ENCODE results near the gene IL15RA.

DNA sequence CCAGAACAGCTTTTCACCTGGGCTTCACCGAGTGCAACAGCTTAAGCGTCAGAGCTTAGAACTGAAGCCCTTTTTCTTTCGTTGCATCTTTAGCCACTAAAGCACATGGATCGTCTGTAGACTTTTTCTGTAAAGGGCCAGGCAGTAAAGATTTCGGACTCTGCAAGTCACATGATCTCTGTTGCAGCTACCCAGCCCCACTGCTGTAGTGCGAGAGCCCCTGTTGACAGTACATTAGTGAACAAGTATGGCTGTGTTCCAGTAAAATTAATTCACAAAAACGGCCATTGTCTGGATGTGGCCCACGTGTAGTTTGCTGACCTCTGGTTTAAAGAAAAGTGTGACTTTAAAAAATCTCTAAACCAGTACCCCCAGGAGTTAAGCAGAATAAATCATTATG, 47.9 kb downstream of the IL15RA start:
- TF ChIP-seq, protein P1, sequence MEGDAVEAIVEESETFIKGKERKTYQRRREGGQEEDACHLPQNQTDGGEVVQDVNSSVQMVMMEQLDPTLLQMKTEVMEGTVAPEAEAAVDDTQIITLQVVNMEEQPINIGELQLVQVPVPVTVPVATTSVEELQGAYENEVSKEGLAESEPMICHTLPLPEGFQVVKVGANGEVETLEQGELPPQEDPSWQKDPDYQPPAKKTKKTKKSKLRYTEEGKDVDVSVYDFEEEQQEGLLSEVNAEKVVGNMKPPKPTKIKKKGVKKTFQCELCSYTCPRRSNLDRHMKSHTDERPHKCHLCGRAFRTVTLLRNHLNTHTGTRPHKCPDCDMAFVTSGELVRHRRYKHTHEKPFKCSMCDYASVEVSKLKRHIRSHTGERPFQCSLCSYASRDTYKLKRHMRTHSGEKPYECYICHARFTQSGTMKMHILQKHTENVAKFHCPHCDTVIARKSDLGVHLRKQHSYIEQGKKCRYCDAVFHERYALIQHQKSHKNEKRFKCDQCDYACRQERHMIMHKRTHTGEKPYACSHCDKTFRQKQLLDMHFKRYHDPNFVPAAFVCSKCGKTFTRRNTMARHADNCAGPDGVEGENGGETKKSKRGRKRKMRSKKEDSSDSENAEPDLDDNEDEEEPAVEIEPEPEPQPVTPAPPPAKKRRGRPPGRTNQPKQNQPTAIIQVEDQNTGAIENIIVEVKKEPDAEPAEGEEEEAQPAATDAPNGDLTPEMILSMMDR (IDR thresholded peaks at IDR 0.05), result no peak
- no peak for TF ChIP-seq EZH2 (IDR thresholded peaks at IDR 0.05; ENCODE audit: borderline replicate concordance, insufficient read depth, low read depth, low read length, poor library complexity, severe bottlenecking)

Data from B cell (primary cell).